ENCODE measurements around the gene GALNT12. TPM values are rescaled to one million over a fixed set of nuclear protein-coding genes. Genes with fewer than 3 reads are reported as not detected.

GALNT12 gene
- total and polyA plus RNA-seq, 2 experiments from 2014 or later, result 4.2 to 19.7 TPM

- Histone ChIP-seq H3K27ac (no peak overlapping the region), H3K4me1 (ENCODE audit: low read depth) (no peaks in the 10 kb centered on the region), H3K9me3 (ENCODE audit: low read depth) (no peaks in the 10 kb centered on the region), H3K27me3 (no peaks in the 10 kb centered on the region), H3K4me3 (no peak overlapping the region), H3K36me3 (no peaks in the 10 kb centered on the region)
- TF ChIP-seq CTCF (IDR thresholded peaks at IDR 0.05; ENCODE audit: low read depth, low read length), result no peak
- no peak for DNase-seq (ENCODE audit: low read depth in 1 of 2, low spot score in 1 of 2)
Measured at GRCh38 chr9:98894171-98894570, 86.7 kb downstream of the GALNT12 start.

GRCh38 chr9:98894761-98895160, 87.3 kb downstream of the GALNT12 start:
- Histone ChIP-seq H3K27ac (no peak overlapping the region), H3K4me1 (ENCODE audit: low read depth) (no peaks in the 10 kb centered on the region), H3K27me3 (no peaks in the 10 kb centered on the region), H3K36me3 (no peaks in the 10 kb centered on the region), H3K4me3 (no peak overlapping the region), H3K9me3 (ENCODE audit: low read depth) (no peaks in the 10 kb centered on the region)
- no peak for TF ChIP-seq CTCF (IDR thresholded peaks at IDR 0.05; ENCODE audit: low read depth, low read length)
- no peak for DNase-seq (ENCODE audit: low read depth in 1 of 2, low spot score in 1 of 2)

GRCh38 chr9:98896632-98897031, 89.2 kb downstream of the GALNT12 start:
- Histone ChIP-seq H3K9me3 (ENCODE audit: low read depth) (no peaks in the 10 kb centered on the region), H3K4me1 (ENCODE audit: low read depth) (no peaks in the 10 kb centered on the region), H3K36me3 (no peaks in the 10 kb centered on the region), H3K4me3 (no peak overlapping the region), H3K27me3 (no peaks in the 10 kb centered on the region), H3K27ac (peak overlapping the region; percentile 64)
- TF ChIP-seq CTCF (IDR thresholded peaks at IDR 0.05; ENCODE audit: low read depth, low read length), result no peak
- DNase-seq (ENCODE audit: low read depth in 1 of 2, low spot score in 1 of 2), result no peak

GRCh38 chr9:98897745-98898144, 90.3 kb downstream of the GALNT12 start:
- H3K4me1 ChIP-seq (ENCODE audit: low read depth), result no peaks in the 10 kb centered on the region
- no peak for TF ChIP-seq CTCF (IDR thresholded peaks at IDR 0.05; ENCODE audit: low read depth, low read length)
- H3K36me3 ChIP-seq, result no peaks in the 10 kb centered on the region
- no peaks in the 10 kb centered on the region for H3K9me3 ChIP-seq (ENCODE audit: low read depth)
- no peak overlapping the region for H3K4me3 ChIP-seq
- H3K27ac ChIP-seq, result no peak overlapping the region
- DNase-seq (ENCODE audit: low read depth in 1 of 2, low spot score in 1 of 2), result peak in 1 of 2 donors; percentile 64
- H3K27me3 ChIP-seq, result no peaks in the 10 kb centered on the region

- no peaks in the 10 kb centered on the region for H3K27me3 ChIP-seq
- no peak overlapping the region for H3K4me3 ChIP-seq
- DNase-seq (ENCODE audit: low read depth in 1 of 2, low spot score in 1 of 2), result peak; percentile 17 to 91
- H3K27ac ChIP-seq, result no peak overlapping the region
- TF ChIP-seq CTCF (IDR thresholded peaks at IDR 0.05; ENCODE audit: low read depth, low read length), result no peak
- no peaks in the 10 kb centered on the region for H3K4me1 ChIP-seq (ENCODE audit: low read depth)
- no peaks in the 10 kb centered on the region for H3K9me3 ChIP-seq (ENCODE audit: low read depth)
- H3K36me3 ChIP-seq, result no peaks in the 10 kb centered on the region
Measured at GRCh38 chr9:98899408-98900056, 92.1 kb downstream of the GALNT12 start.

Other genes with a start within 250 kb of the GALNT12 start
- 0.06 TPM in 1 of 2 replicates, not detected in the other for gene GABBR2, start 98.7 kb upstream of the GALNT12 start, total RNA-seq
- gene GABBR2, start 98.7 kb upstream of the GALNT12 start, polyA plus RNA-seq, result 0.11 TPM in 1 of 2 replicates, not detected in the other
- gene ANKS6, start 11.1 kb upstream of the GALNT12 start, total RNA-seq, result 25.8 and 40.3 TPM in 2 replicates
- gene ANKS6, start 11.1 kb upstream of the GALNT12 start, polyA plus RNA-seq, result 25.5 and 33.5 TPM in 2 replicates
- gene COL15A1, start 136.2 kb downstream of the GALNT12 start, total RNA-seq, result 0.39 and 0.74 TPM in 2 replicates
- 0.99 and 1.3 TPM in 2 replicates for gene COL15A1, start 136.2 kb downstream of the GALNT12 start, polyA plus RNA-seq

All from cardiac muscle cell (in vitro differentiated cells and primary cell).